HAP-1 (cell line): ENCODE measurements around the gene DTX1.
A peak's percentile ranks its signal among the peaks of the same experiment; 100 is the strongest.

Source experiments
- DNase-seq, 2 experiments: peaks; one replicate each; pipeline ENCODE4 v3.0.0-alpha.2; 2016 to 2020; ENCODE audit warnings: low spot score in 2 of 2
- H3K27me3 ChIP-seq: fragments of 250-450 bp; sonication (Bioruptor Pico); 2 replicates; pipeline ENCODE4 v1.5.1; 2020; ENCODE audit warnings: low read depth, mild to moderate bottlenecking, moderate library complexity
- H3K36me3 ChIP-seq: fragments of 250-450 bp; sonication (Bioruptor Pico); replicated peaks from 2 replicates; pipeline ENCODE4 v1.5.1; 2020; ENCODE audit warnings: mild to moderate bottlenecking
- H3K4me1 ChIP-seq: fragments of 250-450 bp; sonication (Bioruptor Pico); 2 replicates; pipeline ENCODE4 v1.5.1; 2020; ENCODE audit warnings: mild to moderate bottlenecking
- H3K4me3 ChIP-seq: fragments of 250-450 bp; sonication (Bioruptor Pico); 2 replicates; pipeline ENCODE4 v1.5.1; 2020; ENCODE audit warnings: mild to moderate bottlenecking, moderate library complexity
- H3K9me3 ChIP-seq: fragments of 250-450 bp; sonication (Bioruptor Pico); 2 replicates; pipeline ENCODE4 v1.5.1; 2020; ENCODE audit warnings: mild to moderate bottlenecking, moderate library complexity
- in situ Hi-C: fragments of 300-500 bp; cut with MboI; formaldehyde crosslinking; loops from 3 replicates; pipeline ENCODE4 v1.14.3; 2020; ENCODE audit warnings: low sequenced_read_pairs, inconsistent platforms, mixed read lengths

Gene DTX1

GRCh38 chr12:113056631-113057488 is at the start of gene DTX1:
Gene DTX1 (plus strand): TSS chr12:113056730. CDS start chr12:113058193, 1,463 bp downstream.
- H3K4me3 ChIP-seq: peak within 1 kb of the TSS; percentile 32
- in situ Hi-C loops: no loop called here

GRCh38 chr12:113007166-113007565 is 49.4 kb upstream of the DTX1 start:
- in situ Hi-C loops: no loop called here
- Histone ChIP-seq H3K4me3 (no peak overlapping the region), H3K27me3 (peaks cover 20% of the 10 kb centered on the region), H3K4me1 (no peaks in the 10 kb centered on the region), H3K36me3 (no peaks in the 10 kb centered on the region), H3K9me3 (peaks cover 2% of the 10 kb centered on the region; the same call in 1 of the 2 replicates)
- DNase-seq: no peak

More at GRCh38 chr12:113056631-113057488, at the start of gene DTX1:
- Histone ChIP-seq H3K36me3 (no peaks in the 10 kb centered on the region), H3K9me3 (no peaks in the 10 kb centered on the region), H3K4me1 (no peaks in the 10 kb centered on the region), H3K27me3 (peaks cover 33% of the 10 kb centered on the region)
- DNase-seq: peak in 1 of 2 experiments; percentile 42

DNA sequence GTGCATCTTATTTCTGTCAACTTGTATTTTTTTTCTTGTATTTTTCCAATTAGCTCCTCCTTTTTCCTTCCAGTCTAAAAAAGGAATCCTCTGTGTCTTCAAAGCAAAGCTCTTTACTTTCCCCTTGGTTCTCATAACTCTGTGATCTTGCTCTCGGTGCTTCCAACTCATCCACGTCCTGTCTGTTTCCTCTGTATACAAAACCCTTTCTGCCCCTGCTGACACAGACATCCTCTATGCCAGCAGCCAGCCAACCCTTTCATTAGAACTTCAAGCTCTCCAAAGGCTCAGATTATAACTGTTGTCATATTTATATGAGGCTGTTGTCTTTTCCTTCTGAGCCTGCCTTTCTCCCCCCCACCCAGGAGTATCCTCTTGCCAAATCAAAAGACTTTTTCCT is 45.8 kb upstream of the DTX1 start:
- peaks cover 16% of the 10 kb centered on the region for H3K27me3 ChIP-seq
- no peak overlapping the region for H3K4me3 ChIP-seq
- no peak for DNase-seq
- H3K36me3 ChIP-seq: no peaks in the 10 kb centered on the region
- H3K4me1 ChIP-seq: no peaks in the 10 kb centered on the region
- in situ Hi-C loops: no loop called here
- peaks cover 2% of the 10 kb centered on the region; the same call in 1 of the 2 replicates for H3K9me3 ChIP-seq

DNA sequence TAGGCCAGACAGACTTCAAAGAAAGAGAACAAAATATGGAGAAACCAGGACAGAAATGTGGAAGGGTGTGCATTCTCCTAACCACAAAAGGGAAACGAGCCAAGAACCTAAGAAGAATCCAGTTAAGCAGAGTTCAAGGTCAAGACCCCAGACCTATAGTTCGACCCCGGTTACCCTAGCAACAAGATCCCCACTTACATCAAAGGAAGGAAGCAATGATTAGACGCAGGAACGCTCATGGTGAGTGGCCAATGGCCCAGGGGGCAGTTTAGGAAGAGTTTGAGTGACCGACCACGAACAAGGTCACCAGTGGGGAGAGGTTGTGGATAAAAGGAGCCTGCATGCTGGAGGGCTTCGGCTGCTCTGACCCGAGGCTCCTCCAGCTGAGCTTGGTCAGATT is 42.0 kb upstream of the DTX1 start:
- DNase-seq: no peak
- Histone ChIP-seq H3K36me3 (no peaks in the 10 kb centered on the region), H3K4me3 (no peak overlapping the region), H3K4me1 (no peaks in the 10 kb centered on the region), H3K27me3 (peaks cover 6% of the 10 kb centered on the region), H3K9me3 (peaks cover 2% of the 10 kb centered on the region; the same call in 1 of the 2 replicates)
- in situ Hi-C loops: no loop called here

DNA sequence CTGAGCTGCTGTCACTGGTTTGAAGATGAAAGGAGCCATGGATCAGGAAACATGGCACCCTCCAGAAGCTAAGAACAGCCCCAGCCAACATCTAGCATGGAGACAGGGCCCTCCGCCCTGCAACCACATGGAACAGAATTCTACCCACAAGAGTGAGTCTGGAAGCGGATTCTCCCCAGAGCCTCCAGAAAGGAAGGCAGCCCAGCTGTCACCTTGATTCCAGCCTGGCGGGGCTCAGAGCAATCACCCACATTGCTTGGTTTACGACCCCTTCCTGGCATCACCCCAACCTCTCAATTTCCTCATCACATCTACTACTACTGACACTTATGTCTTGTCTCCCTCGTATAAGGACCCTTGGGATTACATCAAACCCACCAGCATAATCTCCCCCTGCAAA is 39.7 kb upstream of the DTX1 start:
- DNase-seq: no peak
- Histone ChIP-seq H3K9me3 (no peaks in the 10 kb centered on the region), H3K4me3 (no peak overlapping the region), H3K36me3 (no peaks in the 10 kb centered on the region), H3K27me3 (peaks cover 13% of the 10 kb centered on the region), H3K4me1 (no peaks in the 10 kb centered on the region)
- in situ Hi-C loops: no loop called here

- H3K4me1 ChIP-seq: no peaks in the 10 kb centered on the region
- DNase-seq: no peak
- H3K4me3 ChIP-seq: no peak overlapping the region
- in situ Hi-C loops: no loop called here
- H3K36me3 ChIP-seq: no peaks in the 10 kb centered on the region
- H3K27me3 ChIP-seq: peaks cover 13% of the 10 kb centered on the region
- no peaks in the 10 kb centered on the region for H3K9me3 ChIP-seq
Measured at GRCh38 chr12:113019025-113019424, 37.5 kb upstream of the DTX1 start.

- in situ Hi-C loops: no loop called here
- Histone ChIP-seq H3K27me3 (peaks cover 13% of the 10 kb centered on the region), H3K4me3 (no peak overlapping the region), H3K9me3 (0 out of 2 replicates have a peak, but pooled peaks cover 2% of the 10 kb centered on the region), H3K36me3 (no peaks in the 10 kb centered on the region), H3K4me1 (no peaks in the 10 kb centered on the region)
- DNase-seq: no peak
Measured at GRCh38 chr12:113021500-113021899, 35.0 kb upstream of the DTX1 start.

GRCh38 chr12:113022563-113023297 is 33.8 kb upstream of the DTX1 start:
- in situ Hi-C loops: no loop called here
- H3K4me1 ChIP-seq: no peaks in the 10 kb centered on the region
- no peak for DNase-seq
- no peak overlapping the region for H3K4me3 ChIP-seq
- no peaks in the 10 kb centered on the region for H3K36me3 ChIP-seq
- peaks cover 13% of the 10 kb centered on the region for H3K27me3 ChIP-seq
- peaks cover 2% of the 10 kb centered on the region; the same call in 1 of the 2 replicates for H3K9me3 ChIP-seq

GRCh38 chr12:113027726-113028125 is 28.8 kb upstream of the DTX1 start:
- no peak overlapping the region for H3K4me3 ChIP-seq
- H3K4me1 ChIP-seq: no peaks in the 10 kb centered on the region
- H3K36me3 ChIP-seq: no peaks in the 10 kb centered on the region
- no peaks in the 10 kb centered on the region for H3K27me3 ChIP-seq
- in situ Hi-C loops: no loop called here
- DNase-seq: no peak
- peaks cover 2% of the 10 kb centered on the region; the same call in 1 of the 2 replicates for H3K9me3 ChIP-seq

DNA sequence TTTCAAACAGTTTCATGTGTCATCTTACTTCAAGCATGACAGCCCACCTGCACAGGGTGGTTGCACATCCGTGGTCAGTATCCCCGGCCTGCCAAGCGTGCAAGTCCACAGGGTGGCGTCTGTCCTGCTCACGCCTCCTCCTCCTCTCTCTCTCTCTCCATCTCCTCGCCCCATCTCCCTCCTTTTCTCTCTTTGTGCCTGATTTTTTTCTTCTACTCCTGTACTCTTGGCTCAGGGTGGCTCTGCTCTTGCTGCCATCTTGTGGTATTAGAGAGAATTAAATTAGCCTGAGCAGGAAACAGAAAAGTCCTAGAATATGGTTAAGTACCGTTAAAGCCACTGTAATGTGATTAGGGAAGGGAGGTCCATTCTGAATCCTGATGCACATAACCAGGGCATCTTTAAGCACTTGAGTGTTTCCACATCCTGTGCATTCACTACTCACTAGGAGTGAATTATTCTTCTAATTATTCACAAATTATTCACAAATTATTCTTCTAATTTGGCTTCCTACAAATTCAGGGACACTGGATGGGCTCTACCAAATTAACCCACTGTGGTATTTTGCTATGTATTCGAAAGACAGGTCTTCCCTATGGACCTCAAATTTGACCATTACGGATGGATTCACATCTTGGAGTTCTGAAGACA is 25.5 kb upstream of the DTX1 start:
- DNase-seq: peak; percentile 69 to 78
- no peak overlapping the region for H3K4me3 ChIP-seq
- in situ Hi-C loops: no loop called here

DNA sequence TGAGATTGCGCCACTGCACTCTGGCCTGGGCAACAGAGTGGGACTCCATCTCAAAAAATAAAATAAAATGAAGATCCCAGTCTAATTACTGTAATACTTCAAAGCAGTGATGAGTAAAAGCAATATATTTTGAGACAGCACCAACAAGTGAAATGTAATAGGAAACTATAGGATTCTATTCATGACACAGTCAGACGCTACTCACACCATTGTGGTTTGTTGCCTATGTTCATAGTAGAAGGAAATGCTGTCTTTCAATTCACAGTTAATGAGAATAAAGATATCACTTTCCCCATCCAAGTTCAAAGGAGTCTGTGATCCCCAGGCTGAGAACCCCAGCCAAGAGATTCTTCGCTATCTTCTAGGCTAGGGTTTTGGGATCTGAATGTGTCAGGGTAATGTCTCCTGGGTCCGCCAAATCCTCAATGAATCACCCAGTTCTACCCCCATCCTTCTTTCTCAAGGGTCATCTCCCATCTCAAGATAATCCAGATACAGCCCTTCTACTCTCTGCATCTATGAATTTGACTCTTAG is 16.6 kb upstream of the DTX1 start:
- no peaks in the 10 kb centered on the region for H3K9me3 ChIP-seq
- H3K4me1 ChIP-seq: no peaks in the 10 kb centered on the region
- H3K36me3 ChIP-seq: no peaks in the 10 kb centered on the region
- no peak overlapping the region for H3K4me3 ChIP-seq
- DNase-seq: no peak
- in situ Hi-C loops: no loop called here
- peaks cover 5% of the 10 kb centered on the region for H3K27me3 ChIP-seq

More for the DNA sequence above, 25.5 kb upstream of the DTX1 start:
- Histone ChIP-seq H3K36me3 (no peaks in the 10 kb centered on the region), H3K4me1 (no peaks in the 10 kb centered on the region), H3K27me3 (no peaks in the 10 kb centered on the region), H3K9me3 (peaks cover 3% of the 10 kb centered on the region; the same call in 1 of the 2 replicates)

DNA sequence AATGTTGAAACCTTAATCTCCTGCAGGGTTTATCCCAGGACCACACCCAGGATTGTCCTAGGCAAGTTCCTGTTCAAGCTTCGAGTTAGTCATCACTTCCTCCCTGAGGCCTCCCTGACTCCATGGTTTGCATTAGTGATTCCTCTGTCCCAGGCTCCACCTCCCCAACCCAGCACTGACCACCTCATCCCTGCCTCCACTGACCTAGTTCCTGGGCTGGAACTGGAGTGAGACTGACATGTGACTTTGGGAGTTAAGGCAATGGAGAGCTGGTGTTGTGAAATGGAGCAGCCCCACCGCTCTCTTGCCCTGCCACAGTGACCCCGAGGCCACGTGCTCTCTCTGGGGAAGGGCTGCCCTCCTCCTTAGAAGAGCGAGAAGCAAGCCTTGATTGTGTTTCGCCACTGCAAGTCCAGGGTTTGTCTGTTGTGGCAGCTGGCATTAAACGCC is 15.8 kb upstream of the DTX1 start:
- in situ Hi-C loops: no loop called here
- no peak for DNase-seq
- Histone ChIP-seq H3K27me3 (peaks cover 7% of the 10 kb centered on the region), H3K4me3 (no peak overlapping the region), H3K4me1 (no peaks in the 10 kb centered on the region), H3K36me3 (no peaks in the 10 kb centered on the region), H3K9me3 (no peaks in the 10 kb centered on the region)

DNA sequence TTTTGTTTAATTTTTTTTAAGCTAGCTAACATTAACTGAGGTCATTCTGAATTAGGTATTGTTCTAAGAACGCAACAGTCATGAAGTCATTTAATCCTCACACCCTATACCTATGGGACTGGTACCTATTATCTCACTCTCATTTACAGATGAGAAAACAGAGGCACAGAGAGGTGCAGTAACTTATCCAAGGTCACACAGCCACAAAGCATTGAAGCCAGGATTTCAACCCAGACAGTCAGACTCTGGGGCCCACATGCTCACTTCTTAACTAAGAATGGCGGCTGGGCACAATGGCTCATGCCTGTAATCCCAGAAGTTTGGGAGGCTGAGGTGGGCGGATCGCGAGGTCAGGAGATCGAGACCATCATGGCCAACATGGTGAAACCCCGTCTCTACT is 15.0 kb upstream of the DTX1 start:
- in situ Hi-C loops: no loop called here
- Histone ChIP-seq H3K36me3 (no peaks in the 10 kb centered on the region), H3K9me3 (no peaks in the 10 kb centered on the region), H3K4me3 (no peak overlapping the region), H3K27me3 (peaks cover 10% of the 10 kb centered on the region), H3K4me1 (no peaks in the 10 kb centered on the region)
- no peak for DNase-seq
